ENCODE measurements around the gene SLC25A23. TPM values are rescaled to one million over a fixed set of nuclear protein-coding genes. Genes with fewer than 3 reads are reported as not detected.

The SLC25A23 gene
- total and polyA plus RNA-seq, 3 donors from 2014 or later: 26.9 to 38.5 (median 34.3) TPM

GRCh38 chr19:6457958-6458694 is 1.5 kb downstream of the SLC25A23 start:
- Histone ChIP-seq H3K4me1 (peaks cover 13% of the 10 kb centered on the region), H3K4me3 (no peak overlapping the region), H3K27ac (no peak overlapping the region), H3K36me3 (ENCODE audit: low read depth, missing control alignments) (no peaks in the 10 kb centered on the region), H3K27me3 (no peaks in the 10 kb centered on the region), H3K9me3 (no peaks in the 10 kb centered on the region)
- intact Hi-C loops (cut with DNase I; ENCODE audit: low total_unique reads): no loop called here
- 84 to 87% methylated on average over 14 to 17 of the region's 17 CpGs for WGBS, 2 donors
- DNase-seq: no peak
- no peak for TF ChIP-seq CTCF (IDR thresholded peaks at IDR 0.05)
- TF ChIP-seq POLR2A (IDR thresholded peaks at IDR 0.05): no peak

- intact Hi-C loops (cut with DNase I; ENCODE audit: low total_unique reads): no loop called here
- H3K27ac ChIP-seq: no peak overlapping the region
- H3K4me3 ChIP-seq: no peak overlapping the region
- H3K27me3 ChIP-seq: no peaks in the 10 kb centered on the region
- TF ChIP-seq POLR2A (IDR thresholded peaks at IDR 0.05): no peak
- TF ChIP-seq CTCF (IDR thresholded peaks at IDR 0.05): no peak
- DNase-seq: no peak
- H3K36me3 ChIP-seq (ENCODE audit: low read depth, missing control alignments): no peaks in the 10 kb centered on the region
- H3K4me1 ChIP-seq: peaks cover 13% of the 10 kb centered on the region
- WGBS, 2 donors: 92 to 94% methylated on average over 15 of the region's 15 CpGs
- H3K9me3 ChIP-seq: no peaks in the 10 kb centered on the region
These were observed 3.7 kb downstream of the SLC25A23 start for GRCh38 chr19:6455924-6456323.

GRCh38 chr19:6453951-6454565 is 5.5 kb downstream of the SLC25A23 start:
- Histone ChIP-seq H3K4me1 (peaks cover 9% of the 10 kb centered on the region), H3K27me3 (no peaks in the 10 kb centered on the region), H3K27ac (no peak overlapping the region), H3K9me3 (no peaks in the 10 kb centered on the region), H3K4me3 (no peak overlapping the region), H3K36me3 (ENCODE audit: low read depth, missing control alignments) (no peaks in the 10 kb centered on the region)
- intact Hi-C loops (cut with DNase I; ENCODE audit: low total_unique reads): no loop called here
- no peak for DNase-seq
- 93 to 97% methylated on average over 9 to 11 of the region's 11 CpGs for WGBS, 2 donors
- no peak for TF ChIP-seq POLR2A (IDR thresholded peaks at IDR 0.05)
- TF ChIP-seq CTCF (IDR thresholded peaks at IDR 0.05): no peak

GRCh38 chr19:6452899-6453298 is 6.7 kb downstream of the SLC25A23 start:
- 99 to 100% methylated on average over 2 of the region's 2 CpGs for WGBS, 2 donors
- no peak overlapping the region for H3K27ac ChIP-seq
- no peaks in the 10 kb centered on the region for H3K27me3 ChIP-seq
- intact Hi-C loops (cut with DNase I; ENCODE audit: low total_unique reads): no loop called here
- TF ChIP-seq CTCF (IDR thresholded peaks at IDR 0.05) (no peak), POLR2A (IDR thresholded peaks at IDR 0.05) (no peak)
- no peaks in the 10 kb centered on the region for H3K9me3 ChIP-seq
- H3K4me3 ChIP-seq: no peak overlapping the region
- H3K36me3 ChIP-seq (ENCODE audit: low read depth, missing control alignments): no peaks in the 10 kb centered on the region
- DNase-seq: no peak
- no peaks in the 10 kb centered on the region for H3K4me1 ChIP-seq
